Measurements from ENCODE around the gene CHCHD1.
"Not testable (repeated sequence)": the region's sequence is repeated elsewhere in the genome, so short reads cannot be mapped to it uniquely, and the experiment has no call there.

The CHCHD1 gene

GRCh38 chr10:73779018-73779417 is 2.8 kb upstream of the CHCHD1 start:
- no peak for TF ChIP-seq POLR2A (IDR thresholded peaks at IDR 0.05; ENCODE audit: low read depth, low read length)

DNA sequence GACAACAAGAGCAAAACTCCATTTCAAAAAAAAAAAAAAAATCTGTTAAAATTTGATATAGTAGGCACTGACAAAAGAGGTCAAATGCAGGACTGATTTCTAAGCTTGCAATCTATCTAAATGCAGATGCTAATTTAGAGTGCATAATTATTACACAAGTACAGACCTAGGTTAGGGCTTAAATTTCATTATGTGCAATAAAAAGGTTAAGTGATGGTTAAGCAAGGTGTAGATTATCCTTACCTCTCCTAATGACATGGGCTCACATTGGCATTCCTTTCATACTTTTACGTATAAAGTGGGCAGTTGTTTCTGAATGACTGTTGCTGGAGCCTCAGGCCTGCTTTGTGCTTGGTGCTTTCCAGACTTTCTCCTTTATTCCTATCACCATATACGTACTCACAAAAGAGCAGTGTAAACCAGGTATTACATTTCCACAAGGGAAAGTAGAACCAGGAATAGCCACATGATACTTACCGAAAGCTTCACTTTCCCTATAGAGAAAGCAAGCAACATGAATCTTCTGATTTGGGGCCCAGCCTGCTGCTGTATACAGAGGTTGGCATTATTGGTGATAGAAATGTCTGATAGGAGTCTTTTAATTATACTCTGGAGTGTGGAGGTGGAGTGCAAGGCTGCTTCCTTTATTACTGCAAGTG is 2.2 kb upstream of the CHCHD1 start:
- no peak for DNase-seq (ENCODE audit: insufficient read length, low spot score)
- no peak for FAIRE-seq
- TF ChIP-seq POLR2A (IDR thresholded peaks at IDR 0.05; ENCODE audit: low read depth, low read length), result no peak

More at GRCh38 chr10:73779018-73779417, 2.8 kb upstream of the CHCHD1 start:
- no peak for DNase-seq (ENCODE audit: insufficient read length, low spot score)
- no peak for FAIRE-seq

- TF ChIP-seq POLR2A (IDR thresholded peaks at IDR 0.05; ENCODE audit: low read depth, low read length), result no peak
- DNase-seq (ENCODE audit: insufficient read length, low spot score), result no peak
- FAIRE-seq, result no peak
Measured at GRCh38 chr10:73780301-73780700, 1.5 kb upstream of the CHCHD1 start.

GRCh38 chr10:73780966-73781365 is 882 bp upstream of the CHCHD1 start:
- DNase-seq (ENCODE audit: insufficient read length, low spot score) (no peak), FAIRE-seq (no peak)
- no peak for TF ChIP-seq POLR2A (IDR thresholded peaks at IDR 0.05; ENCODE audit: low read depth, low read length)

GRCh38 chr10:73781548-73781878 is 335 bp upstream of the CHCHD1 start:
- FAIRE-seq (no peak), DNase-seq (ENCODE audit: insufficient read length, low spot score) (no peak)
- TF ChIP-seq POLR2A (IDR thresholded peaks at IDR 0.05; ENCODE audit: low read depth, low read length), result no peak

DNA sequence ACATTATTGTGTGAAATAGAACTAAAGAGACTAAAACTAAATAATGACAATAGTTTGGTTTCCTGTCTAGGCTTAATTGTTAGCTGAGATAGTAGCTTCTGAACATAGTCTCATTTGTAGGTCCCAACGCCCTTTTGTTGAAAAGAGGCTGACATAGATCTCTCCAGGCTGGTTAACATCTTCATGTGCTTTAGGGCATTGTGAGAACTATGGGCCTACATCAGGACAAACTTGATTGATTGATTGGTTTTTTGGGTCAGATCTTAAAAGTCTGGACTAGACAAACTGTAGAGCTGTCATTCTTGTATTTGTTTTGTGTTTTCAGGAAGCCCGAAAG is 869 bp downstream of the CHCHD1 start:
- FAIRE-seq, result no peak
- TF ChIP-seq POLR2A (IDR thresholded peaks at IDR 0.05; ENCODE audit: low read depth, low read length), result no peak
- no peak for DNase-seq (ENCODE audit: insufficient read length, low spot score)

GRCh38 chr10:73785211-73785720 is 3.4 kb downstream of the CHCHD1 start, which contains the start of gene ZSWIM8:
Gene ZSWIM8, plus strand, starts transcription at chr10:73785606. Its CDS starts 273 bp downstream, at chr10:73785879.
- FAIRE-seq (peak; percentile 98), DNase-seq (ENCODE audit: insufficient read length, low spot score) (peak; percentile 98)
- peak; percentile 55 for TF ChIP-seq POLR2A (IDR thresholded peaks at IDR 0.05; ENCODE audit: low read depth, low read length)

GRCh38 chr10:73785721-73786511 is 4.1 kb downstream of the CHCHD1 start:
- DNase-seq (ENCODE audit: insufficient read length, low spot score) (peak; percentile 51), FAIRE-seq (no peak)
- TF ChIP-seq POLR2A (IDR thresholded peaks at IDR 0.05; ENCODE audit: low read depth, low read length), result no peak

DNA sequence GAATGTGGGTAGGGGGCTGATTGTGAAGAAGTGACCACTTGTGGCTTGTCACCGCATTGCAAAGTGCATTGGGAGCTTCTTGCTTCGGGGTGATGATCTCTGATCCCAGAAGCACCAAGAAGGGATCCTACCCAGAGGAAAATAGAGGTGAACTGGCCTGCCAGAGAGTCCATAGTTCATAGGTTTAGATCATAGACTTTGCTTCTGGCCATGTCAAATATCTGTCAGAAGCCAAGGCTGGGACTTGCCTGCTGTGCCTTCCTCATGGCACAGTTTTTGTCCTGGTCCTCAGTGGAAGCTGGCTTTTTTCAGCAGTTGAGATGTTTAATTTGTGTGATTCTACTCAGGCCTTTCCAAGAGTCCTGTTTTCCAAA is 4.7 kb downstream of the CHCHD1 start:
- no peak for DNase-seq (ENCODE audit: insufficient read length, low spot score)
- TF ChIP-seq POLR2A (IDR thresholded peaks at IDR 0.05; ENCODE audit: low read depth, low read length), result no peak
- no peak for FAIRE-seq

DNA sequence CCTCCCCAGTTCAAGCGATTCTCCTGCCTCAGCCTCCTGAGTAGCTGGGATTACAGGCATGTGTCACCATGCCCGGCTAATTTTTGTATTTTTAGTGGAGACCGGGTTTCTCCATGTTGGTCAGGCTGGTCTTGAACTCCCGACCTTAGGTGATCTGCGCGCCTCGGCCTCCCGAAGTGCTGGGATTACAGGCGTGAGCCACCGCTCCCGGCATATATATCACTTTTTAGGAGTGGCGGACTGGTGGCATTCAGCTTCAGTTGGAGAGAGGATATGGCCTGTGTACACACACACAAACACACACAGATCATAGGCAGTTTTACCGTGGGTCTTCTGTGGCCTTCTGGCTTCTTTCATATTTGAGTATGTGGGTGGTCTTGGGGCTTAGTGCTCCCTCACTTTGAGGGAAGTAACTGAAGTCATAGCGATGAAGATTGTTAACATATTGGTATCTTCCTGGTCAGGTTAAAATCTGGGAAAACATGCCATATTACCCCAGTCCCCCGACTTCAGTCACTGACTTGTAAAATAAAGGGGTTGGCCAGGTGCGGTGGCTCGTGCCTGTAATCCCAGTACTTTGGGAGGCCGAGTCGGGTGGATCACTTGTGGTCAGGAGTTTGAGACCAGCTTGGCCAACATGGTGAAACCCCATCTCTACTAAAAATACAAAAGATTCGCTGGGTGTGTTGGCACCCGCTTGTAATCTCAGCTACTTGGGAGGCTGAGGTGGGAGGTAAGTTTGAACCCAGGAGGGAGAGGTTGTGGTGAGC is 5.4 kb downstream of the CHCHD1 start:
- not testable (repeated sequence) for DNase-seq (ENCODE audit: insufficient read length, low spot score); FAIRE-seq

DNA sequence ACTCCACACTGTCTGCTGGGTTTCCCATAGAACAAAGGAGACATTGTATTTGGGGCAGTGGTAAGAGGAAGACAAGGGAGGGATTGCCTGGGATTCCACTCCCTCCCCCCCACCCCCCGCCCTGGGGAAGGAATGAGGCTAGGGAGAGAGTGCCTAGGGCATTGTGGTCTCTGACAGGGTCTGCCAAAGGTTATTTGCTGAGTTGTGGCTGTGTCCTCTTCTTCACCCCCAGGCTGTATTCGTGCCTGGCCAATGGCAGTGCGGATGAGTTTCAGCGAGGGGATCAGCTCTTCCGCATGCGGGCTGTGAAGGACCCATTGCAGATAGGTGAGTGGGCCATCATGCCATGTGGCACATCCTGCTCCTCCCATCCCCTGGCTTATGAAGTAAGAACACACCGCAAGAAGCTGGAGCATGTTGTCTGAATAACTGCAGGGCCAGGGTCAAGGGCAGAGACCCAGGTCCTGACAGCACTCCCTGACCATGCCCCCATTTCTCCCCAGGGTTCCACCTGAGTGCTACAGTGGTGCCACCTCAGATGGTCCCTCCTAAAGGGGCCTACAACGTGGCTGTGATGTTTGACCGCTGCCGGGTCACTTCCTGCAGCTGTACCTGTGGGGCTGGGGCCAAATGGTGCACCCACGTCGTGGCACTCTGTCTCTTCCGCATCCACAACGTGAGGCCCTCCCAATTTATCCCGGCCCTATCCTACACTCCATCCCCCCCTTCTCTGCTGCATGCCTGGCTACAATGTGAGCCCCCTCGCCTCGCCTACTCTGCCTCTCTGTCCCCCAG is 7.2 kb downstream of the CHCHD1 start:
- DNase-seq (ENCODE audit: insufficient read length, low spot score) (no peak), FAIRE-seq (no peak)
- no peak for TF ChIP-seq POLR2A (IDR thresholded peaks at IDR 0.05; ENCODE audit: low read depth, low read length)

DNA sequence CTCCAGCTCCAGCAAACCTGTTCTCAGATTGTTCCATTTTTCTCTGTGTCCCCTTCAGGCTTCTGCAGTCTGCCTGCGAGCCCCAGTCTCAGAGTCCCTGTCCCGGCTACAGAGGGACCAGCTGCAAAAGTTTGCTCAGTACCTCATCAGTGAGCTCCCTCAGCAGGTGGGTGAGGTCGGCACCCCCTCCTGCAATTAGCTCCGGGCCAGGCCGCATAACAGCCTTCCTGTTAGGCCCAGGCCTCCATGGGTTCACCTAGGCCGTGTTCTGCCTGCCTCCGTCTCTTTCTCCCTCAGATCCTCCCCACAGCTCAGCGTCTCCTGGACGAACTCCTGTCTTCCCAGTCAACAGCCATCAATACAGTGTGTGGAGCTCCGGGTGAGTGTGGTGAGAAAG is 7.8 kb downstream of the CHCHD1 start:
- DNase-seq (ENCODE audit: insufficient read length, low spot score) (no peak), FAIRE-seq (no peak)
- no peak for TF ChIP-seq POLR2A (IDR thresholded peaks at IDR 0.05; ENCODE audit: low read depth, low read length)

DNA sequence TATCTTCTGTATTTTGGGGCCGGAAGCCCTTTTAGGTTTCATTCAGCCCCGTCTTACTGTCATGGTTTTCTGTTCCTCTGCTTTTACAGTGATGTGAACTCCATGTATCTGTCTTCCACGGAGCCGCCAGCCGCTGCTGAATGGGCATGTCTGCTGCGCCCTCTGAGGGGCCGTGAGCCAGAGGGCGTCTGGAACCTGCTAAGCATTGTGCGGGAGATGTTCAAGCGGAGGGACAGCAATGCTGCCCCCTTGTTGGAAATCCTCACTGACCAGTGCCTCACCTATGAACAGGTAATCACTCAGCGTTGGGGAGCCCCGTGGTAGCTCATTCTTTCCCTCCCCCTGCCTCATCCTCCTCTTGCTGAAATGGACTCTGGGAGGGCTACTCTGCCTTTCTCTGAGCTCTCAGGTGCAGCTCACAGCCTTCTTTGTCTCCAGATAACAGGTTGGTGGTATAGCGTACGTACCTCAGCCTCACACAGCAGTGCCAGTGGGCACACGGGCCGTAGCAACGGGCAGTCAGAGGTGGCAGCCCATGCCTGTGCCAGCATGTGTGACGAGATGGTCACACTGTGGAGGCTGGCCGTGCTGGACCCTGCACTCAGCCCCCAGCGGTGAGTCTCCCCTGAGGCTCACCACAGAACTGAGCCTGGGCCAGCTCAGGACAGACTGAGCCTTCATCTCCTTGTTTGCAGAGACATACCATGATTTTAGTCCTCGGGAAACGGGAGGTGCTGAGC is 9.2 kb downstream of the CHCHD1 start:
- FAIRE-seq (no peak), DNase-seq (ENCODE audit: insufficient read length, low spot score) (no peak)
- TF ChIP-seq POLR2A (IDR thresholded peaks at IDR 0.05; ENCODE audit: low read depth, low read length), result no peak
